Esophagus squamous epithelium (tissue), 4 donors: ENCODE data around the gene CIRBP.

Source experiments
- POLR2A ChIP-seq, 4 donors: fragments of 450-650 bp; IDR thresholded peaks; one replicate each; pipeline ENCODE4 v1.6.1; 2017; ENCODE audit warnings: antibody characterized with exemption in 4 of 4, mild to moderate bottlenecking in 4 of 4, moderate library complexity in 3 of 4
- TF ChIP-seq, protein P1 (sequence below), 6 experiments: fragments of 450-650 bp in 4 of 6; fragments of 200-600 bp in 2 of 6; sonication (generic) in 2 of 6; IDR thresholded peaks; one replicate each; pipeline ENCODE4 v1.5.1; 2016 to 2019; ENCODE audit warnings: antibody characterized with exemption in 6 of 6, mild to moderate bottlenecking in 4 of 6, moderate library complexity in 4 of 6

DNA sequence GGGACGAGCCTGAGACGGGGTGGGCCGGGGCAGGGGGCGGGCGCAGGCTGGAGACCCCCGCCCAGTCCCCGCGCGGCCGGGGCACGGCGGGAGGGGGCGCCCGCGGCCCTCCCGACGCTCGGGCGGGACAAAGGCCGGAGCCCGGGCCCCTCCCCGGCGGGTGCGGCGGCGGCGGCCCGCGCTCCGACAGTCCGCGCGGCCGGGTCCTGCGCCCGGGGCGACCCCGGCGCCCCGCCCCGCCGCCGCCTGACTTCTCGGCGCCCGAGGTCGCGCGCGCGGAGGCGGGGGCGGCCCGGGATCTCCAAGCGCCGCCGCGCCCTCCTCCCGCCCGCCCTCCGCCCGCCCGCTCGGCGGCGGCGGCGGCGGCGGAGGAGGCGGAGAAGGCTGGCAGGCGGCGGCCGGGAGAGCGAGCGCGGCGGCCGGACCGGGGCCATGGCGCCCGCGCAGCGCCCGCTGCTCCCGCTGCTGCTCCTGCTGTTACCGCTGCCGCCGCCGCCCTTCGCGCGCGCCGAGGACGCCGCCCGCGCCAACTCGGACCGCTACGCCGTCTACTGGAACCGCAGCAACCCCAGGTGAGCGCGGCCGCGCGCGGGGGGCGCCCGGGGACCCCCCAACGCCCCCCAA lies 16.7 kb downstream of the CIRBP start, which contains the start of gene EFNA2:
- TF ChIP-seq, protein P1, sequence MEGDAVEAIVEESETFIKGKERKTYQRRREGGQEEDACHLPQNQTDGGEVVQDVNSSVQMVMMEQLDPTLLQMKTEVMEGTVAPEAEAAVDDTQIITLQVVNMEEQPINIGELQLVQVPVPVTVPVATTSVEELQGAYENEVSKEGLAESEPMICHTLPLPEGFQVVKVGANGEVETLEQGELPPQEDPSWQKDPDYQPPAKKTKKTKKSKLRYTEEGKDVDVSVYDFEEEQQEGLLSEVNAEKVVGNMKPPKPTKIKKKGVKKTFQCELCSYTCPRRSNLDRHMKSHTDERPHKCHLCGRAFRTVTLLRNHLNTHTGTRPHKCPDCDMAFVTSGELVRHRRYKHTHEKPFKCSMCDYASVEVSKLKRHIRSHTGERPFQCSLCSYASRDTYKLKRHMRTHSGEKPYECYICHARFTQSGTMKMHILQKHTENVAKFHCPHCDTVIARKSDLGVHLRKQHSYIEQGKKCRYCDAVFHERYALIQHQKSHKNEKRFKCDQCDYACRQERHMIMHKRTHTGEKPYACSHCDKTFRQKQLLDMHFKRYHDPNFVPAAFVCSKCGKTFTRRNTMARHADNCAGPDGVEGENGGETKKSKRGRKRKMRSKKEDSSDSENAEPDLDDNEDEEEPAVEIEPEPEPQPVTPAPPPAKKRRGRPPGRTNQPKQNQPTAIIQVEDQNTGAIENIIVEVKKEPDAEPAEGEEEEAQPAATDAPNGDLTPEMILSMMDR (IDR thresholded peaks at IDR 0.05), result no peak
- no peak for TF ChIP-seq POLR2A (IDR thresholded peaks at IDR 0.05)
